Measurements from ENCODE around the gene FAM171A1.

DNA sequence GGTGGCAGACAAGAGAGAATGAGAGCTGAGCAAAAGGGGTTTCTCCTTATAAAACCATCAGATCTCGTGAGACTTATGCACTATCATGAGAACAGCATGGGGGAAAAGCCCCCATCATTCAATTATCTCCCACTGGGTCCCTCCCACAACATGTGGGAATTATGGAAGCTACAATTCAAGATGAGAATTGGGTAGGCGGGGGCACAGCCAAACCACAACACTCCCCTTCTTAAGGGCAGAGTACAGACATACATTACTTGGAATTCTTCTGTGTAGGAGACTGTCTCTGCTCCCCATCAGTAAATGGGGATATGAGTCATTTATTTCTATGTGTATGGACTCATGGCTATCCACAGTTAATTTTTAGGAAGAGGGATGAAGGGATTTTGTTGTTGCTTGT is 31.2 kb downstream of the FAM171A1 start:
- TF ChIP-seq CTCF (IDR thresholded peaks at IDR 0.05) = no peak
- TF ChIP-seq POLR2A (IDR thresholded peaks at IDR 0.05) = no peak

Data from body of pancreas (tissue), 4 donors.